Activated CD8-positive, alpha-beta memory T cell treated with anti-CD3 and anti-CD28 coated beads for 24 hours (primary cell): ENCODE data around the gene APOL4.
A peak's percentile ranks its signal among the peaks of the same experiment; 100 is the strongest.
"Not testable (repeated sequence)": the region's sequence is repeated elsewhere in the genome, so short reads cannot be mapped to it uniquely, and the experiment has no call there.

ENCODE experiments used
- DNase-seq: peaks from one replicate; pipeline ENCODE4 v3.0.0-alpha.2; 2020

The APOL4 gene

DNA sequence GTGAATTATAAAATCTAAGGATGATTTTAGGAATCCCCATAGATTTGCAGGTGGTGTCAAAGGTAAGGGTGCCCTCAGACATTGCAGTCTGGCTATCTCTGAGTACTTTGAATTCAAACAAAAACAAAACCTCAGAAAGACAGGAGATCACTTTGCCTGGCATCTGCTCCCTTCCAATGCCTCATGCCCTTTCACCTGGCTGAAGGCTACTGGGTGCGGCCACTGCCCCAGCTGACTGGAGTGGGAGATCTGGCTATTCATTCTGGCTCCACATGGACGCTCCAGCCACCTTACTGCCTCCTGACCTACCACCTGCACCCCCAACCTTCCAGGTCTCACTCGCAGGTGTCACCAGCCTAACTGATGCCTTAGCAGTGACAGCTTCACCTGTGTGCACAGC is 28.0 kb upstream of the APOL4 start:
- not testable (repeated sequence) for DNase-seq

DNA sequence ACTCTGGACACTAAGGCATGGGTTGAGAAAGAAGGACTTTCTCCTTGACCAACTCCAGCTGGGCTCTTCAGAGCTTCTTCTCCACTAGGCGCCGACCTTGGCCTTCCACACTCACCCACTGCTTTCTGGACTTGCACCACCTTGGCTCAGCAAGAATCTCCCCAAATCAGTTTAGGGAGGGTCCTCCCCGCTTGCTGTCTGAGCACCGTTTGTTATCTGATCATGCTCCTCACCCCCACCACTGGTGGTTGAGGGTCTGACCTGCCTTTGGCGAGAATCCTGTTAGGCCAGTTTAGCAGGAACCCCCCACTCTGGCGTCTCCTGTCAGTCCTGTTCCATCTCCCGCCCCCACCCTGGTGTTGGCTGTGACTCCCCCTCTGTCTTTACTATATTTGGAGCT is 27.3 kb upstream of the APOL4 start:
- peak; percentile 50 for DNase-seq

- DNase-seq = peak; percentile 33
Measured at GRCh38 chr22:36228369-36228768, 26.8 kb upstream of the APOL4 start.

DNA sequence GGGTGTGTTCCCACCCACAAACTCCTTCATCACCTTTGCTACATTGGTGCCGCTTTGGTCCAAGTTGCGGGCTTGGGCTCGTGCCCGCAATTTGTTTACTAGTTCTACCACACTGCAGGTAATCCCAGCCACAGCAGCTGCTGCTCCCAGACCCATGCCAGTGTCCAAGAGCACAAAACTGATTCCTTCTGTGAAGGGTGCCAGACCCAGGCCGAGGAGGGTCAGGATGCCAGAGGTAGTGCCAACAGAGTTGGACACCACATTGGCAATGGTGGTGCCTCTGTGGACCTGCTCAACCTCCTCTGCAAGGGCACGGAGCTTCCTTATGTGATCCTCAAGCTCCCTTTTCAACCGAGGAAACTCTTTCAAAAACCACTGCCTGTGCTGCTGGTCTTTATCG is 26.2 kb upstream of the APOL4 start:
- DNase-seq = peak; percentile 30

DNA sequence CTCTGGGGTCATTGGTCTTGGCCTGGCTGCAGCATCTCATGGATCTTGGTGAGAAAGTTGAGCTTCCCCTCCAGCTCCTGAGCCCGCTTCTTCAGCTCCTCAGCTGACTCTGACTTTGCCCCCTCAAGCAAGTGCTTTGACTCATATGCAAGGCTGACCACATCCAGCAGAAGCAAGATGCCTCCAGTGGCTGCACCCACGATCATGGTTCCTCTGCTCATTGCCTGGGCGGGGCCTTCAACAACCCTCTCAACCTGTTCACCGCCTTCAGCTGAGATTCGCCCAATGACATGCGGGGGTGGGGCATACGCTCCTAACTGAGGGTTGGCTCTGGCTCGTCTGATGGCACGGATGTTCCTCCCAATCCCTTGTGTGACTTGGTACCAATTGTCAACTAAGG is 25.8 kb upstream of the APOL4 start:
- DNase-seq = peak; percentile 56

- DNase-seq = peak; percentile 58
Measured at GRCh38 chr22:36226189-36226588, 24.6 kb upstream of the APOL4 start.

GRCh38 chr22:36225333-36225922 is 23.8 kb upstream of the APOL4 start:
- peak; percentile 55 for DNase-seq

- DNase-seq = peak; percentile 49
Measured at GRCh38 chr22:36224245-36224644, 22.6 kb upstream of the APOL4 start.

GRCh38 chr22:36223504-36223903 is 21.9 kb upstream of the APOL4 start:
- peak; percentile 43 for DNase-seq

DNA sequence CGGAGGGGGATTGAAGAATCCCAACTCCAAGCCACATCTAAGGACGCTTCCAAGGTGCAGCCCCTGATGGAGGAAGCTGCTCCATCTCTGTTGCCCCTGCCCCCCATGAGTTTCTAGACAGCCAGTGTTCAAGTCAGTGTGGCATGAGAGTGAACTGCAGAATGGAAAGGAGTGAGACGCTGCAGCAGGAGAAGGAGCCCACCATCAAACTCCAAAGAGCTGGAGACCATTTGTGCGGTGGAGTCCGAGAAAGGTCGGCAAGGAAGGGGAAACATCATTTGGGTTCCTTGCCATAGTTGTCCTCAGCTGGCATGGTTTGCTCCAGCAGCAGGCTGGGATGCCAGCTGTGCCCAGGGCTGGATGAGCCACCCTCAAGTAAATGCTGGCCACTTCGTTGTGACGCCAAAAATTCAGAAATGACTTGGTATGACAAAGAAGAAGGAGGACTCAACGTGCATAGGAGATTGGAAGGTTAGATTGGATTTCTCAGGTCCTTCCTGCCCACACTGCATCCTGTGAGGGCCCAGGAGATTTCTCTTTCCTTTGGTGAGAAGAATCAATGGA is 21.4 kb upstream of the APOL4 start:
- DNase-seq = peak; percentile 54

GRCh38 chr22:36221799-36222751 is 20.5 kb upstream of the APOL4 start:
- peak; percentile 78 for DNase-seq

DNA sequence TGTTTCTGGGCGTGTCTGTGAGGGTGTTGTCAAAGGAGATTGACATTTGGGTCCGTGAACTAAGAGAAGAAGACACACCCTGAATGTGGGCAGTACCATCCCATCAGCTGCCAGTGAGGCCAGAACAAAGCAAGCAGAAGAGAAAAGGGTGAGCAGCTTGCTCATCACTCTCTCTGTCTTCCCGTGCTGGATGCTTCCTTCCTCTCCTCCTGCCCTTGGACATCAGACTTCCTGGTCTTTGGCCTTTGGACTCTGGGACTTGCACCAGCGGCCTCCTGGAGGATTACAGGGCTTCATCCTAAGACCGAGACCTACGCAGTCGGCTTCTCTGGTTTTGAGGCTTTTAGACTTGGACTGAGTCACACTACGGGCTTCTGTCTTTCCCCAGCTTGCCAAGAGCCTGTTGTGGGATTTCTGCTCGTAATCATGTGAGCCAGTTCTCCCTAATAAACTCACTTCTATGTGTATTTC is 18.9 kb upstream of the APOL4 start:
- peak; percentile 32 for DNase-seq

DNA sequence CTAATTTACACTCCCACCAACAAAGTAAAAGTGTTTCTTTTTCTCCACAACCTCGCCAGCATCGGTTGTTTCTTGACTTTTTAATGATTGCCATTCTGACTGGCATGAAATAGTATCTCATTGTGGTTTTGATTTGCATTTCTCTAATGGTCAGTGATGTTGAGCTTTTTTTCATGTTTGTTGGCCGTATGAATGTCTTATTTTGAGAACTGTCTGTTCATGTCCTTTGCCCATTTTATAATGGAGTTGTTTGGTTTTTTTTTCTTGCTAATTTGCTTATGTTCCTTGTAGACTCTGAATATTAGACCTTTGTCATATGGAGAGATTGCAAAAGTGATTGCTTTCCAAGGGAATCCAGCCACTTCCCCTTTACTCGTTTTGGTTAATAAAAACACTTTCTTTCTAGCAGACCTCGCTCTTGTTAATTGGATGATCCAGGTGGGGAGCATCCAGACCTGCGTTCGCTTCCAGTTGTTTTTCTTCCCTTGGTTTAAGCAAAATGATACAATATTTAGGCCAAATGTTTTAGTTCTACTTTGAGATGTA is 17.1 kb upstream of the APOL4 start:
- no peak for DNase-seq

DNA sequence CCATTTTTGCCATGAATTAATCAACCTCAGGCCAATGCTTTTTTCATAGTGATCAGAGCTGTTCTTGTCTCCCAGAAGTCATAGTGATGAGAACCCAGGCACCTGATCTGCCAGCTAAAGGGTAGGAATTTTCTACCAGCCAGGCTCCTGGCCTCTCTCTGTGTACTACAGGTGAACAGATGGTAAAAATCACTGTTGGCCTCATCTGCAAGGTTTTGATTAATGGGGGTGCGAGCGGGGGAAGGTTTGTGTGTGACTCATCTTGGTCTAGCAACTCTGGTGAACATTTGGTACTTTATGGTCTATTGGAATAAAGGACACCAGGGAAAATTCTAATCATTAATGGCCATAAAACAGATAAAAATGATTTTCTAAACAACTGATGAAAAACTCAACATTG is 14.4 kb upstream of the APOL4 start:
- DNase-seq = no peak

DNA sequence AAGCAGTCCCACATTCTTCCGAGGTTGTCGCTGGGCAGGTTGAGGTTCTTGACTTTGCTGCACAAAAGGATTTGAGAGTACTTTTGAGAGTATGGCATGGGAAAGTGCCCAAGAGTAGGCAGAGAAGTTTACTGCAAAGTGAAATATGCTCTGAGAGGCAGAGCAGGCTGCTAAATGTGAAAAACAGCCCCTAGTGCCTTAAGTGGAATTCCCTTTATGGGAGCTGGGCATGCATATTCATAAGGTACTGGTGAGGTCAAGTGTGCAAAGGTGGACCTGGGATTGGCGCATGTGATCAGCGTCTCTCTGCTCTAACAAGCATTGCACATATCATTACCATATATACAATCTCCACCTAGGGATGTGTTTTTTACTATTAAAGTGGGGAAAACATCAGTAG is 12.0 kb upstream of the APOL4 start:
- no peak for DNase-seq

GRCh38 chr22:36212901-36213300 is 11.3 kb upstream of the APOL4 start:
- no peak for DNase-seq

GRCh38 chr22:36211237-36211861 is 9.7 kb upstream of the APOL4 start:
- no peak for DNase-seq

DNA sequence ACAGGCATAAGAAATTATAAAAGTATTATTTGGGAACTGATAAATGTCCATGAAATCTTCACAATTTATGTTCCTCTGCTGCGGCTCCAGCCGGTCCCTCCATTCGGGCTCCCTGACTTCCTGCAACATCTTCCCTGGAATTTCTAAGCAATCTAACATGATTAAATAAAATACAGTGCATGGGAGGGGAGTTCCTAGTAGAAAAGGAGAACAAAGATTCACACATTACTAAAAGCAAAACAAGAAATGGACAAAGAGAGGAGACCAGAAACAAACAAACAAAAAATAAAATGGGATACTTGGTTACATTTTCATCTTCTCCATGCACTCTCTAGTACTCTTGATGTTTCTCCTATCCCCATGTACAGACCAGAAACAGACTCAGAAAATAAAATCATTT is 8.6 kb upstream of the APOL4 start:
- DNase-seq = no peak

- DNase-seq = not testable (repeated sequence)
Measured at GRCh38 chr22:36209488-36209908, 7.9 kb upstream of the APOL4 start.

- DNase-seq = no peak
Measured at GRCh38 chr22:36208914-36209313, 7.3 kb upstream of the APOL4 start.

- no peak for DNase-seq
Measured at GRCh38 chr22:36208162-36208765, 6.7 kb upstream of the APOL4 start.

- no peak for DNase-seq
Measured at GRCh38 chr22:36206255-36206654, 4.6 kb upstream of the APOL4 start.

DNA sequence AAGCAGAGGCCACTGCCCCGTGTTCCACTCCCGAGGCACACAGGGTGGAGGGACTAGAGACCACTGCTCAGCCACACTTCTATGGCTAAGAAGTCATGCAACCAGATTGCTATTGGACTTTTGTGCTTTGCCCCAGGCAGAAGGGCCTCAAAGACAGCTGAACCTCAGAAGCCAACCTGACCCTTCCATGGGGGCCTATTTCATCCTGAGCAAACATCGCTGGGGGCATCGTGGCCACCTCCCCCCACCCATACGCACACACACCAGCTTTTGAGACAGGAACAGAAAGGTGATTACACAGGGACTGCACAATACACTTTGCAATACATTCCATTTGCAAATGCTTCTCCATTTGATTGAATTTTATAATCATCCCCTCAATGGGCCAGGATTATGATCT is 4.0 kb upstream of the APOL4 start:
- DNase-seq = not testable (repeated sequence)
